HK-2 (cell line): ENCODE data around the gene SELENOM.
"Not testable (repeated sequence)": the region's sequence is repeated elsewhere in the genome, so short reads cannot be mapped to it uniquely, and the experiment has no call there.

ENCODE experiments used
- DNase-seq: peaks from one replicate; pipeline ENCODE4 v3.0.0-alpha.2; 2018; ENCODE audit not compliant: unreplicated experiment

SELENOM gene

GRCh38 chr22:31105282-31105929 lies 2.0 kb downstream of the SELENOM start:
- peak; percentile 16 for DNase-seq

GRCh38 chr22:31104869-31105268 lies 2.5 kb downstream of the SELENOM start:
- peak; percentile 14 for DNase-seq

GRCh38 chr22:31103899-31104694 lies 3.3 kb downstream of the SELENOM start:
- peak; percentile 11 for DNase-seq

- no peak for DNase-seq
Observed at GRCh38 chr22:31103111-31103510, 4.3 kb downstream of the SELENOM start.

GRCh38 chr22:31102441-31103081 lies 4.8 kb downstream of the SELENOM start:
- peak; percentile 75 for DNase-seq

- DNase-seq = no peak
Observed at GRCh38 chr22:31100762-31101525, 6.4 kb downstream of the SELENOM start.

GRCh38 chr22:31099841-31100761 lies 7.3 kb downstream of the SELENOM start:
- DNase-seq = no peak

GRCh38 chr22:31099386-31099785 lies 8.0 kb downstream of the SELENOM start:
- DNase-seq = no peak

- DNase-seq = no peak
Observed at GRCh38 chr22:31098632-31099110, 8.7 kb downstream of the SELENOM start.

- no peak for DNase-seq
Observed at GRCh38 chr22:31097941-31098631, 9.3 kb downstream of the SELENOM start.

GRCh38 chr22:31097539-31097938 lies 9.8 kb downstream of the SELENOM start:
- DNase-seq = not testable (repeated sequence)

GRCh38 chr22:31096657-31097279 lies 10.6 kb downstream of the SELENOM start:
- no peak for DNase-seq

GRCh38 chr22:31095637-31096249 lies 11.6 kb downstream of the SELENOM start:
- no peak for DNase-seq

GRCh38 chr22:31094741-31095140 lies 12.6 kb downstream of the SELENOM start:
- no peak for DNase-seq

- no peak for DNase-seq
Observed at GRCh38 chr22:31094021-31094551, 13.3 kb downstream of the SELENOM start.

GRCh38 chr22:31093086-31093850 lies 14.1 kb downstream of the SELENOM start:
- DNase-seq = no peak

GRCh38 chr22:31092161-31092560 lies 15.2 kb downstream of the SELENOM start:
- no peak for DNase-seq
